Pancreas (tissue), 10 donors: Measurements from ENCODE around the gene TAF1. TPM values are rescaled to one million over a fixed set of nuclear protein-coding genes. Genes with fewer than 3 reads are reported as not detected.
A peak's percentile ranks its signal among the peaks of the same experiment; 100 is the strongest.
"Not testable (repeated sequence)": the region's sequence is repeated elsewhere in the genome, so short reads cannot be mapped to it uniquely, and the experiment has no call there.

Experiments
- ATAC-seq, 4 donors: fragments of 200-7000 bp; cut with Tn5 transposase; one replicate each; pipeline versions ENCODE4 v1.8.0 to v1.9.1; 2020; ENCODE audit warnings: mild to moderate bottlenecking in 4 of 4, moderate library complexity in 4 of 4
- DNase-seq, 6 donors: peaks; one replicate each; pipeline ENCODE4 v3.0.0-alpha.2; 2020
- FAIRE-seq: peaks from 2 replicates; lab custom pipeline; 2012; peaks lifted over from hg19 to GRCh38; lab: Jason Lieb, UNC
- H3K27ac ChIP-seq, 4 donors: fragments of 200-600 bp; sonication (generic); 1 replicate in 3 of 4; 2 replicates in 1 of 4; pipeline versions ENCODE4 v1.5.0 to v1.8.0; 2020
- H3K27me3 ChIP-seq, 4 donors: fragments of 200-600 bp; one replicate each; pipeline ENCODE4 v1.8.0; 2021
- H3K36me3 ChIP-seq, 3 donors: fragments of 200-600 bp; sonication (generic) in 1 of 3; one replicate each; pipeline versions ENCODE4 v1.5.0 to v1.8.0; 2020 to 2021
- H3K4me1 ChIP-seq, 3 donors: fragments of 200-600 bp; one replicate each; pipeline ENCODE4 v1.8.0; 2021
- H3K4me3 ChIP-seq, 4 donors: fragments of 200-600 bp; sonication (generic) in 2 of 4; one replicate each; pipeline versions ENCODE4 v1.5.0 to v1.8.0; 2020 to 2021
- H3K9me3 ChIP-seq, 4 donors: fragments of 200-600 bp; one replicate each; pipeline ENCODE4 v1.8.0; 2021
- WGBS, 2 donors: extraction: QIAGEN DNeasy Blood & Tissue Kit; methylation state at CpG; one replicate each; pipeline ENCODE4 v1.1.7; 2013; 5-methylcytosine and 5-hydroxymethylcytosine counted together
- intact Hi-C, 3 donors: fragments of 100-400 bp; cut with DNase I; formaldehyde crosslinking; loops; one replicate each; pipeline versions ENCODE4 v1.11.1 to v1.14.2; 2022
- polyA plus RNA-seq, 2 donors: library from polyadenylated mRNA; stranded (reverse); fragments of 200-250 nt; gene quantifications; one replicate each; pipeline ENCODE4 v1.2.3, GENCODE V29; 2013
- total RNA-seq, 6 donors: library from RNA; stranded (reverse); fragmentation: NEBNext Ultra II Directional in 4 of 6; extraction: Animal tissue kit (Norgen Biotek cat#: 25700) in 4 of 6; gene quantifications; one replicate each; pipeline versions ENCODE4 v1.2.1 to v1.2.4, GENCODE V29; 2021 to 2023
- TF ChIP-seq, protein P1 (sequence below), 4 donors: fragments of 200-600 bp; sonication (generic) in 3 of 4; IDR thresholded peaks; one replicate each; pipeline versions ENCODE4 v1.5.0 to v1.8.0; 2021; ENCODE audit warnings: antibody characterized with exemption in 4 of 4
- donor health status: healthy with polysubstance abuse.
- donor health status: DM: no; HTN: no; CAD: no; lungs with moderate emphysema.
- donor health status: DM: no; HTN: no; CAD: no.
- donor health status: control.
- donor health status: control.
- donor health status: Bipolar disorder and iron deficiency.
- donor health status: DM: yes; HTN: yes; CAD: no.
- donor health status: DM: no; HTN: no; CAD: no.
- donor health status: DM: no; HTN: no; CAD: no.
- donor health status: DM: yes; HTN: yes; CAD: no.

Gene TAF1
- total and polyA plus RNA-seq, 8 donors, result 9.8 to 23.2 (median 16.5) TPM

DNA sequence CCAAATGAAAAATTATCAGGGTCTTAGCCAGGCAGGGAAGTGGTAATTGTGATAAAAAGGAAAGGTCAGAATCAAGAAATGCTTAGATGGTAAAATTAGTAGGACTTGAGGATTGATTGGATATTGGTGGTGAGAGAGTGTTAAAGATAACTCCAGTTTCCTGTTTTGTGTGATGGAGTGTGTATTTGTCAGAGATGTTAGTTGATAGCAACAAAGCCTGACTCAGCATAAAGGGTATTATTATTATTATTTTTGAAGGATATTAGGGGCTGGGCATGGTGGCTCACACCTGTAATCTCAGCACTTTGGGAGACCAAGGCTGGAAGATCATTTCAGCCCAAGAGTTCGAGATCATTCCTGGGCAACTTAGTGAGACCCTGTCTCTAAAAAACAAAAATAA is 143.1 kb downstream of the TAF1 start:
- WGBS, 2 donors, result 76 to 97% methylated on average over 1 of the region's 1 CpG
- Histone ChIP-seq H3K9me3 (no peaks in the 10 kb centered on the region), H3K27me3 (peaks cover 0 to 6% (median 2%) of the 10 kb centered on the region in 4 donors), H3K4me1 (no peaks in the 10 kb centered on the region), H3K36me3 (no peaks in the 10 kb centered on the region), H3K27ac (no peak overlapping the region), H3K4me3 (no peak overlapping the region)
- FAIRE-seq, result no peak
- no peak for DNase-seq
- TF ChIP-seq, protein P1, sequence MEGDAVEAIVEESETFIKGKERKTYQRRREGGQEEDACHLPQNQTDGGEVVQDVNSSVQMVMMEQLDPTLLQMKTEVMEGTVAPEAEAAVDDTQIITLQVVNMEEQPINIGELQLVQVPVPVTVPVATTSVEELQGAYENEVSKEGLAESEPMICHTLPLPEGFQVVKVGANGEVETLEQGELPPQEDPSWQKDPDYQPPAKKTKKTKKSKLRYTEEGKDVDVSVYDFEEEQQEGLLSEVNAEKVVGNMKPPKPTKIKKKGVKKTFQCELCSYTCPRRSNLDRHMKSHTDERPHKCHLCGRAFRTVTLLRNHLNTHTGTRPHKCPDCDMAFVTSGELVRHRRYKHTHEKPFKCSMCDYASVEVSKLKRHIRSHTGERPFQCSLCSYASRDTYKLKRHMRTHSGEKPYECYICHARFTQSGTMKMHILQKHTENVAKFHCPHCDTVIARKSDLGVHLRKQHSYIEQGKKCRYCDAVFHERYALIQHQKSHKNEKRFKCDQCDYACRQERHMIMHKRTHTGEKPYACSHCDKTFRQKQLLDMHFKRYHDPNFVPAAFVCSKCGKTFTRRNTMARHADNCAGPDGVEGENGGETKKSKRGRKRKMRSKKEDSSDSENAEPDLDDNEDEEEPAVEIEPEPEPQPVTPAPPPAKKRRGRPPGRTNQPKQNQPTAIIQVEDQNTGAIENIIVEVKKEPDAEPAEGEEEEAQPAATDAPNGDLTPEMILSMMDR (IDR thresholded peaks at IDR 0.05), result no peak
- no peak for ATAC-seq
- intact Hi-C loops, result no loop called here

DNA sequence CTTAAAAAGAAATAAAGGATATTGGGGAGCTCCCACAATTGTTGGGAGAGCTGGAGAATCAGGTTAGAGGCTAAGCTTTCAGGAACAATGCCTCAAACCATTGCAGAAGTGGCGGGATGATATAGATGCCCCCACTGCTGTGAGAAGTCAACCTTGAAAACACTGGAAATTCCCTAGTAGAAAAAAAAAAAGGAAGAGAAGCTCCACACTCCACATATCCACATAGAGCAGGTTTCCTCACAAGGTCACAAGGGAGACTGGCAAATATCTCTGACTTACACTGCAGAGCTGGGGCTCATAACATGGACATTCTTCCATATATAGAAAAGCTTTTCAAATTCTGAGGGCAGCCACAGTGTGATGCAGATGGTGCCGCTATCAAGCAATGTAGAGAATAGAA is 144.0 kb downstream of the TAF1 start:
- intact Hi-C loops, result no loop called here
- TF ChIP-seq, protein P1 (IDR thresholded peaks at IDR 0.05), result no peak
- Histone ChIP-seq H3K9me3 (no peaks in the 10 kb centered on the region), H3K27me3 (peaks cover 0 to 4% (median under 1%) of the 10 kb centered on the region in 4 donors), H3K36me3 (no peaks in the 10 kb centered on the region), H3K27ac (no peak overlapping the region), H3K4me3 (no peak overlapping the region), H3K4me1 (no peaks in the 10 kb centered on the region)
- FAIRE-seq (no peak), DNase-seq (no peak), ATAC-seq (peak in 1 of 4 donors; percentile 30)
- WGBS, 2 donors, result 96% methylated on average over 2 of the region's 2 CpGs

DNA sequence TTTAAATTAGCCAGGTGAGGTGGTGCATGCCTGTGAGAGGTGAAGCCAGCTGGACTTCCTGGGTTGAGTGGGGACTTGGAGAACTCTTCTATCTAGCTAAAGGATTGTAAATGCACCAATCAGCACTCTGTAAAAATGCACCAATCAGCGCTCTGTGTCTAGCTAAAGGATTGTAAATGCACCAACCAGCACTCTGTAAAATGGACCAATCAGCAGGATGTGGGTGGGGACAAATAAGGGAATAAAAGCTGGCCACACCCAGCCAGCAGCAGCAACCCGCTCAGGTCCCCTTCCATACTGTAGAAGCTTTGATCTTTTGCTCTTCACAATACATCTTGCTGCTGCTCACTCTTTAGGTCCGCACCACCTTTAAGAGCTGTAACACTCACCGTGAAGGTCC is 147.6 kb downstream of the TAF1 start:
- intact Hi-C loops, FAIRE-seq, H3K27ac ChIP-seq, H3K4me1 ChIP-seq, H3K9me3 ChIP-seq, ATAC-seq, H3K27me3 ChIP-seq, H3K36me3 ChIP-seq, DNase-seq, H3K4me3 ChIP-seq: not testable (repeated sequence)
- WGBS, 2 donors, result 86 to 94% methylated on average over 4 of the region's 4 CpGs

DNA sequence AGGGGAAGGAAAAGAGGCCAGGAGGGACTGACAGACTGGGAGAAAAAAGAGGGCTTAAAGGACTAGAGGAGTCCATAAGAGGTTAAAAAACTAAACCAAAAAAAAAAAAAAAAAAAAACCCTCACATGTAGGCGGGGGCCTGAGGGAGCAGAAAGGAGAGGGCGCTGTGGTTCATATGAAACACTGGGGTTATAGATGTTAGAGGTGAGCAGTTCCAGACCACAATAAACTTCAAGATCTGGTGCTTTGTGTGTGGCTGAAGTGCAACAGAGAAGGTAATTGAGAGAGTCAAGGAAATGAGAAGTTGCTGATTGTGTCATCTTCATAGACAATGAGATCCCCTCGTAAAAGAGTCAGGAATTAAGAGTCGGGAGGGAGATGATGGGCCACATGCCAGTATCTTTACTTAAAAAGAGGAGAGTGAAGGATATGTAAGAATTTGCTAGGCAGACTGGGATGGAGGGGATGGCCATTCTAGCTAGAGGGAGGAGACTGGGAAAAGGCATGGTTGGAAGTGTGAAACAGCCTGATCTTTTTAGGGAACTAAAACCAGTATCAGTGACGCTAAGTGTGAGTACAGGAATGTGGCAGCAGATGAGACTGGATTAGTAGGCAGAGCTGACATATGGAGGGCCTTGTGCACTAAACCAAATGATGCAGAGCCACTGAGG is 148.3 kb downstream of the TAF1 start:
- Histone ChIP-seq H3K27me3 (peaks cover 0 to 6% (median 2%) of the 10 kb centered on the region in 4 donors), H3K4me1 (no peaks in the 10 kb centered on the region), H3K36me3 (no peaks in the 10 kb centered on the region), H3K27ac (no peak overlapping the region), H3K4me3 (no peak overlapping the region), H3K9me3 (no peaks in the 10 kb centered on the region)
- ATAC-seq (no peak), FAIRE-seq (no peak), DNase-seq (no peak)
- TF ChIP-seq, protein P1 (IDR thresholded peaks at IDR 0.05), result no peak
- intact Hi-C loops, result no loop called here
- WGBS, 2 donors, result 36% methylated on average over 5 of the region's 5 CpGs

DNA sequence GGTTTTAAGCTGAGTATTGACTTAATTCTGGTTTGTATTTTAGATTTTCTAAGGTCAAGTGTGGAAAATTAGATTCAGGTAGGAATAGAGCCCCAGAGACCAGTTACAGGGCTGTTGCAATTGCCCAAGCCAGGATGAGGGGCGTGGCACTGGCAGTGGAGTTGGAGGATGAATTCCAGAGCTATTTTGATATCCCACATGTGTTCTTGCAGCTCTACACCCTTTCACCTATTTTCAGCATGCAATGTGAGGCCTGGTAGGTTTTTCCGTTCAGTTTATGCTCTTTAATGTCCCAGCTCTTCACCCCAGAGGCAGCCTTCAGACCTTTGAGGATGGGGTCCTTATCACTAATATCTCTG is 148.9 kb downstream of the TAF1 start:
- FAIRE-seq, result no peak
- WGBS, 2 donors, result 76 to 79% methylated on average over 2 of the region's 2 CpGs
- no peak for ATAC-seq
- Histone ChIP-seq H3K4me1 (no peaks in the 10 kb centered on the region), H3K27ac (no peak overlapping the region), H3K4me3 (no peak overlapping the region), H3K27me3 (peaks cover 0 to 6% (median 2%) of the 10 kb centered on the region in 4 donors), H3K36me3 (no peaks in the 10 kb centered on the region), H3K9me3 (no peaks in the 10 kb centered on the region)
- intact Hi-C loops, result no loop called here
- DNase-seq, result no peak
- TF ChIP-seq, protein P1 (IDR thresholded peaks at IDR 0.05), result no peak

Other genes starting within 250 kb of the TAF1 start
- gene MED12, start 247.8 kb upstream of the TAF1 start, total RNA-seq, result 10 to 100 TPM; 12.2 to 25.7 (median 18.8) TPM
- gene MED12, start 247.8 kb upstream of the TAF1 start, polyA plus RNA-seq, result 10 to 100 TPM; 12.8 to 15.9 TPM
- gene NLGN3, start 221.5 kb upstream of the TAF1 start, total RNA-seq, result under 1 TPM; 0.04 to 0.56 (median 0.21) TPM
- gene NLGN3, start 221.5 kb upstream of the TAF1 start, polyA plus RNA-seq, result under 1 TPM; 0.11 to 0.33 TPM
- 10 to 100 TPM; 48.2 to 70.6 (median 56.2) TPM for gene GJB1, start 143.1 kb upstream of the TAF1 start, total RNA-seq
- gene GJB1, start 143.1 kb upstream of the TAF1 start, polyA plus RNA-seq, result 10 to 100 TPM; 40.1 to 63.4 TPM
- 10 to 100 TPM in 3 of 6 donors, 1 to 10 TPM in 3; 4.5 to 15.9 (median 8.9) TPM for gene ZMYM3, start 112.2 kb upstream of the TAF1 start, total RNA-seq
- gene ZMYM3, start 112.2 kb upstream of the TAF1 start, polyA plus RNA-seq, result 10 to 100 TPM in 1 of 2 donors, 1 to 10 TPM in 1; 9.0 to 10.8 TPM
- gene NONO, start 82.7 kb upstream of the TAF1 start, total RNA-seq, result 100 to 1,000 TPM; 137 to 215 (median 178) TPM
- 100 to 1,000 TPM in 1 of 2 donors, 10 to 100 TPM in 1; 72.0 to 110 TPM for gene NONO, start 82.7 kb upstream of the TAF1 start, polyA plus RNA-seq
- under 1 TPM; 0.13 to 0.58 (median 0.27) TPM for gene ITGB1BP2, start 64.6 kb upstream of the TAF1 start, total RNA-seq
- 1 to 10 TPM; 1.1 to 2.0 TPM for gene ITGB1BP2, start 64.6 kb upstream of the TAF1 start, polyA plus RNA-seq
- gene OGT, start 166.7 kb downstream of the TAF1 start, total RNA-seq, result 100 to 1,000 TPM in 1 of 6 donors, 10 to 100 TPM in 5; 47.8 to 118 (median 69.4) TPM
- 10 to 100 TPM; 84.2 to 87.9 TPM for gene OGT, start 166.7 kb downstream of the TAF1 start, polyA plus RNA-seq
- gene GCNA, start 212.1 kb downstream of the TAF1 start, total RNA-seq, result 1 to 10 TPM in 2 of 6 donors, under 1 TPM in 4; 0.63 to 2.0 (median 0.89) TPM
- gene GCNA, start 212.1 kb downstream of the TAF1 start, polyA plus RNA-seq, result 1 to 10 TPM; 1.5 to 3.1 TPM